ENCODE measurements around the gene SAMD4A. TPM values are rescaled to one million over a fixed set of nuclear protein-coding genes. Genes with fewer than 3 reads are reported as not detected.

The SAMD4A gene
- total RNA-seq, 1 experiment from 2014 or later = 9.6 TPM

DNA sequence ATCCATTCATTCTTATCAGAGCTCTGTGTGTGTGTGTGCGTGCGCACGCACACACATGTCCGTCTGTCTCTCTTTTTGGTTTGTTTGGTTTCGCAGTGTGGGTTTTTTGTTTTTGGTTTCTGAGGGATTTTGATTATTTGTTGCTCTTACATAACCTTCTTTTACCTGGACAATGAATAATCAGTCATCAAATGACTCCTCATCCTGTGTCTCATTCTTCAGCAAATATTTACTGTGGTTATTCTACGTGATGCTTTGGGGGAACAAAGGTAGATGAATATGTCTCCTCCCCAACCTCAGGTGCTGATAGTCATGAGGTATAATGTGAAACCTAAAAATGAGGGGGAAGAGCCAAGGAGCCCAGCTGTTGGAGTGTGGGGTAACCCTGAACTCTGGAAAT, 92.4 kb downstream of the SAMD4A start:
- H3K23me2 ChIP-seq (ENCODE audit: insufficient read length, low read depth, low read length, poor library complexity, severe bottlenecking) = no peaks in the 10 kb centered on the region
- H2BK120ac ChIP-seq (ENCODE audit: low read depth, low read length, poor library complexity, severe bottlenecking) = no peak overlapping the region
- H3K4me3 Mint-ChIP-seq = no peak overlapping the region
- H3K36me3 Mint-ChIP-seq (ENCODE audit: insufficient read depth in 1 of 3, low read depth in 3 of 3) = no peaks in the 10 kb centered on the region; a peak in 1 of 7 replicates
- no peak overlapping the region for H3K14ac ChIP-seq (ENCODE audit: insufficient read depth, low read length)
- H2AFZ ChIP-seq (ENCODE audit: low read length) = no peak overlapping the region
- no peak overlapping the region for H2BK20ac ChIP-seq (ENCODE audit: low read depth, low read length, poor library complexity, severe bottlenecking)
- H3K18ac ChIP-seq (ENCODE audit: insufficient read length, low read depth, low read length) = no peak overlapping the region
- no peak overlapping the region for H3K9ac ChIP-seq (ENCODE audit: extremely low read depth, insufficient read length, low read length)
- TF ChIP-seq, protein P1, sequence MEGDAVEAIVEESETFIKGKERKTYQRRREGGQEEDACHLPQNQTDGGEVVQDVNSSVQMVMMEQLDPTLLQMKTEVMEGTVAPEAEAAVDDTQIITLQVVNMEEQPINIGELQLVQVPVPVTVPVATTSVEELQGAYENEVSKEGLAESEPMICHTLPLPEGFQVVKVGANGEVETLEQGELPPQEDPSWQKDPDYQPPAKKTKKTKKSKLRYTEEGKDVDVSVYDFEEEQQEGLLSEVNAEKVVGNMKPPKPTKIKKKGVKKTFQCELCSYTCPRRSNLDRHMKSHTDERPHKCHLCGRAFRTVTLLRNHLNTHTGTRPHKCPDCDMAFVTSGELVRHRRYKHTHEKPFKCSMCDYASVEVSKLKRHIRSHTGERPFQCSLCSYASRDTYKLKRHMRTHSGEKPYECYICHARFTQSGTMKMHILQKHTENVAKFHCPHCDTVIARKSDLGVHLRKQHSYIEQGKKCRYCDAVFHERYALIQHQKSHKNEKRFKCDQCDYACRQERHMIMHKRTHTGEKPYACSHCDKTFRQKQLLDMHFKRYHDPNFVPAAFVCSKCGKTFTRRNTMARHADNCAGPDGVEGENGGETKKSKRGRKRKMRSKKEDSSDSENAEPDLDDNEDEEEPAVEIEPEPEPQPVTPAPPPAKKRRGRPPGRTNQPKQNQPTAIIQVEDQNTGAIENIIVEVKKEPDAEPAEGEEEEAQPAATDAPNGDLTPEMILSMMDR (conservative IDR thresholded peaks at IDR 0.05) = no peak
- no peak overlapping the region for H2BK12ac ChIP-seq (ENCODE audit: insufficient read length, low read depth, low read length)
- H3K27ac Mint-ChIP-seq = no peak overlapping the region
- WGBS (ENCODE audit: extremely low coverage, insufficient read length, low lambda C conversion rate) = no CpG with 5 or more reads among the region's 6 CpGs
- H3K27me3 Mint-ChIP-seq (ENCODE audit: low read depth) = no peaks in the 10 kb centered on the region; the same call in 1 of the 2 replicates
- no peak overlapping the region for H2BK15ac ChIP-seq (ENCODE audit: low read depth, low read length)
- H3T11ph ChIP-seq (ENCODE audit: low read length) = no peak overlapping the region
- no peak overlapping the region for H3K56ac ChIP-seq (ENCODE audit: insufficient read length, low read depth, low read length)
- H3K4ac ChIP-seq (ENCODE audit: low read depth, low read length) = no peak overlapping the region
- H3K4me2 ChIP-seq (ENCODE audit: insufficient read depth, insufficient read length, low read length) = no peak overlapping the region
- no peaks in the 10 kb centered on the region for H3K4me1 ChIP-seq (ENCODE audit: insufficient read depth, low read length)
- no peak overlapping the region for H4K5ac ChIP-seq (ENCODE audit: insufficient read length, low read depth, low read length)
- H3K27me3 ChIP-seq (ENCODE audit: insufficient read depth, low read length) = no peaks in the 10 kb centered on the region
- no peaks in the 10 kb centered on the region for H3K9me3 ChIP-seq (ENCODE audit: control insufficient read depth, low read depth, low read length)
- peaks cover under 1 to 5% of the 10 kb centered on the region in 2 experiments; a peak in 3 of 4 replicates for H3K4me1 Mint-ChIP-seq
- H4K20me1 ChIP-seq (ENCODE audit: control insufficient read depth, insufficient read depth, insufficient read length) = no peaks in the 10 kb centered on the region
- no peaks in the 10 kb centered on the region for H3K9me3 Mint-ChIP-seq
- no peaks in the 10 kb centered on the region for H3K79me1 ChIP-seq (ENCODE audit: insufficient read depth, low read depth, low read length, poor library complexity, severe bottlenecking)
- H3K79me2 ChIP-seq (ENCODE audit: insufficient read depth, low read length) = no peaks in the 10 kb centered on the region
- DNase-seq = no peak
- no peak overlapping the region for H4K91ac ChIP-seq (ENCODE audit: insufficient read length, low read depth, low read length)
- H3K27ac ChIP-seq (ENCODE audit: insufficient read length, low read depth, low read length) = no peak overlapping the region
- H3K23ac ChIP-seq (ENCODE audit: insufficient read length, low read depth, low read length) = no peak overlapping the region
- H2BK5ac ChIP-seq (ENCODE audit: insufficient read length, low read length) = no peak overlapping the region
- H2AK5ac ChIP-seq (ENCODE audit: insufficient read length, low read length) = no peak overlapping the region
- H4K8ac ChIP-seq (replicated peaks; ENCODE audit: insufficient read length, low read depth, low read length) = no peak overlapping the region
